HL-60 (cell line): ENCODE data around the gene PRC1.

Experiments used
- DNase-seq, 2 experiments: peaks; one replicate each; pipeline ENCODE4 v3.0.0-alpha.2; 2010 to 2020; ENCODE audit warnings: low read depth in 1 of 2, low spot score in 1 of 2
- H3K27ac ChIP-seq: fragments of 250-450 bp; sonication (Bioruptor Pico); replicated peaks from 2 replicates; pipeline ENCODE4 v1.5.1; 2020; ENCODE audit warnings: mild to moderate bottlenecking, moderate library complexity
- H3K27me3 ChIP-seq: fragments of 250-450 bp; sonication (Bioruptor Pico); 2 replicates; pipeline ENCODE4 v1.5.1; 2021; ENCODE audit warnings: mild to moderate bottlenecking, moderate library complexity; ENCODE audit not compliant: insufficient read depth, poor library complexity, severe bottlenecking
- H3K4me3 ChIP-seq: replicated peaks from 2 replicates; pipeline ENCODE4 v1.5.1; 2011; ENCODE audit warnings: mild to moderate bottlenecking, control low read depth, low read length; ENCODE audit not compliant: insufficient read depth
- CTCF ChIP-seq: IDR thresholded peaks from one replicate; pipeline ENCODE4 v1.5.1; 2011; ENCODE audit warnings: low read length, control low read depth, inconsistent platforms; ENCODE audit not compliant: insufficient read depth
- GABPA ChIP-seq: IDR thresholded peaks from 2 replicates; pipeline ENCODE4 v1.6.1; 2012; ENCODE audit warnings: low read depth
- POLR2AphosphoS5 ChIP-seq: IDR thresholded peaks from 2 replicates; pipeline ENCODE4 v1.6.1; 2012; ENCODE audit warnings: low read depth
- REST ChIP-seq: IDR thresholded peaks from 2 replicates; pipeline ENCODE4 v1.6.1; 2012; ENCODE audit warnings: low read depth; ENCODE audit not compliant: insufficient replicate concordance
- SPI1 ChIP-seq: IDR thresholded peaks from 2 replicates; pipeline ENCODE4 v1.6.1; 2012; ENCODE audit warnings: low read depth, mild to moderate bottlenecking, borderline replicate concordance

The PRC1 gene

GRCh38 chr15:90970274-90970673, 24.1 kb downstream of the PRC1 start:
- Histone ChIP-seq H3K27ac (no peak overlapping the region), H3K4me3 (no peak overlapping the region), H3K27me3 (no peaks in the 10 kb centered on the region)
- TF ChIP-seq POLR2AphosphoS5 = no peak
- TF ChIP-seq SPI1 = peak; percentile 38; the same call in 1 of the 2 replicates
- DNase-seq = peak in 1 of 2 experiments; percentile 55

- TF ChIP-seq SPI1 (no peak), GABPA (no peak), REST (no peak), CTCF (no peak), POLR2AphosphoS5 (no peak)
- no peak for DNase-seq
- Histone ChIP-seq H3K27me3 (no peaks in the 10 kb centered on the region), H3K27ac (no peak overlapping the region), H3K4me3 (no peak overlapping the region)
These were observed 25.9 kb downstream of the PRC1 start for GRCh38 chr15:90968434-90968833.

- Histone ChIP-seq H3K27me3 (no peaks in the 10 kb centered on the region), H3K4me3 (no peak overlapping the region), H3K27ac (no peak overlapping the region)
- DNase-seq = no peak
- TF ChIP-seq POLR2AphosphoS5 (no peak), GABPA (no peak), CTCF (no peak), SPI1 (no peak), REST (no peak)
These were observed 27.1 kb downstream of the PRC1 start for GRCh38 chr15:90967206-90967605.

GRCh38 chr15:90966262-90966661, 28.1 kb downstream of the PRC1 start:
- Histone ChIP-seq H3K27ac (no peak overlapping the region), H3K4me3 (no peak overlapping the region), H3K27me3 (no peaks in the 10 kb centered on the region)
- no peak for TF ChIP-seq REST
- TF ChIP-seq GABPA = no peak
- TF ChIP-seq POLR2AphosphoS5 = peak; percentile 13; the same call in 1 of the 2 replicates
- DNase-seq = no peak
